Pancreas (tissue), 10 donors: ENCODE data around the gene APOBEC3G. TPM values are rescaled to one million over a fixed set of nuclear protein-coding genes. Genes with fewer than 3 reads are reported as not detected.
"Not testable (repeated sequence)": the region's sequence is repeated elsewhere in the genome, so short reads cannot be mapped to it uniquely, and the experiment has no call there.

Source experiments
- ATAC-seq, 4 donors: fragments of 200-7000 bp; cut with Tn5 transposase; one replicate each; pipeline versions ENCODE4 v1.8.0 to v1.9.1; 2020; ENCODE audit warnings: mild to moderate bottlenecking in 4 of 4, moderate library complexity in 4 of 4
- DNase-seq, 6 donors: peaks; one replicate each; pipeline ENCODE4 v3.0.0-alpha.2; 2020
- FAIRE-seq: peaks from 2 replicates; lab custom pipeline; 2012; peaks lifted over from hg19 to GRCh38; lab: Jason Lieb, UNC
- H3K27ac ChIP-seq, 4 donors: fragments of 200-600 bp; sonication (generic); 1 replicate in 3 of 4; 2 replicates in 1 of 4; pipeline versions ENCODE4 v1.5.0 to v1.8.0; 2020
- H3K27me3 ChIP-seq, 4 donors: fragments of 200-600 bp; one replicate each; pipeline ENCODE4 v1.8.0; 2021
- H3K36me3 ChIP-seq, 3 donors: fragments of 200-600 bp; sonication (generic) in 1 of 3; one replicate each; pipeline versions ENCODE4 v1.5.0 to v1.8.0; 2020 to 2021
- H3K4me1 ChIP-seq, 3 donors: fragments of 200-600 bp; one replicate each; pipeline ENCODE4 v1.8.0; 2021
- H3K4me3 ChIP-seq, 4 donors: fragments of 200-600 bp; sonication (generic) in 2 of 4; one replicate each; pipeline versions ENCODE4 v1.5.0 to v1.8.0; 2020 to 2021
- H3K9me3 ChIP-seq, 4 donors: fragments of 200-600 bp; one replicate each; pipeline ENCODE4 v1.8.0; 2021
- CTCF ChIP-seq, 4 donors: fragments of 200-600 bp; sonication (generic) in 3 of 4; IDR thresholded peaks; one replicate each; pipeline versions ENCODE4 v1.5.0 to v1.8.0; 2021; ENCODE audit warnings: antibody characterized with exemption in 4 of 4
- WGBS, 2 donors: extraction: QIAGEN DNeasy Blood & Tissue Kit; methylation state at CpG; one replicate each; pipeline ENCODE4 v1.1.7; 2013; 5-methylcytosine and 5-hydroxymethylcytosine counted together
- intact Hi-C, 3 donors: fragments of 100-400 bp; cut with DNase I; formaldehyde crosslinking; loops; one replicate each; pipeline versions ENCODE4 v1.11.1 to v1.14.2; 2022
- polyA plus RNA-seq, 2 donors: library from polyadenylated mRNA; stranded (reverse); fragments of 200-250 nt; gene quantifications; one replicate each; pipeline ENCODE4 v1.2.3, GENCODE V29; 2013
- total RNA-seq, 6 donors: library from RNA; stranded (reverse); fragmentation: NEBNext Ultra II Directional in 4 of 6; extraction: Animal tissue kit (Norgen Biotek cat#: 25700) in 4 of 6; gene quantifications; one replicate each; pipeline versions ENCODE4 v1.2.1 to v1.2.4, GENCODE V29; 2021 to 2023
- donor health status: healthy with polysubstance abuse.
- donor health status: DM: no; HTN: no; CAD: no; lungs with moderate emphysema.
- donor health status: DM: no; HTN: no; CAD: no.
- donor health status: control.
- donor health status: control.
- donor health status: Bipolar disorder and iron deficiency.
- donor health status: DM: yes; HTN: yes; CAD: no.
- donor health status: DM: no; HTN: no; CAD: no.
- donor health status: DM: no; HTN: no; CAD: no.
- donor health status: DM: yes; HTN: yes; CAD: no.

Gene APOBEC3G
- total and polyA plus RNA-seq, 8 donors: 0.94 to 5.3 (median 2.8) TPM

- H3K4me3 ChIP-seq: no peak overlapping the region
- no peaks in the 10 kb centered on the region for H3K36me3 ChIP-seq
- H3K27me3 ChIP-seq: no peaks in the 10 kb centered on the region
- peak overlapping the region in 1 of 4 donors; percentile 70 for H3K27ac ChIP-seq
- WGBS, 2 donors: 93 to 96% methylated on average over 19 of the region's 19 CpGs
- no peaks in the 10 kb centered on the region for H3K9me3 ChIP-seq
- TF ChIP-seq CTCF (IDR thresholded peaks at IDR 0.05): no peak
- DNase-seq: no peak
- H3K4me1 ChIP-seq: peaks cover 0 to 10% (median 6%) of the 10 kb centered on the region in 3 donors
- intact Hi-C loops: no loop called here
- FAIRE-seq: no peak
- no peak for ATAC-seq
Observed at GRCh38 chr22:39039306-39040126, 37.6 kb upstream of the APOBEC3G start.

- H3K36me3 ChIP-seq, H3K4me1 ChIP-seq, H3K9me3 ChIP-seq, FAIRE-seq, intact Hi-C loops, H3K27me3 ChIP-seq, DNase-seq: not testable (repeated sequence)
- 44 to 51% methylated on average over 7 to 11 of the region's 14 CpGs for WGBS, 2 donors
- peak overlapping the region; percentile 69 to 90 (median 76) for H3K27ac ChIP-seq
- peak overlapping the region in 3 of 4 donors; percentile 7 to 57 (median 44) for H3K4me3 ChIP-seq
- ATAC-seq: peak in 1 of 4 donors; percentile 9
Observed at GRCh38 chr22:39040155-39040537, 36.9 kb upstream of the APOBEC3G start.

GRCh38 chr22:39040538-39041296 is 36.4 kb upstream of the APOBEC3G start, which contains the start of gene APOBEC3F:
APOBEC3F (plus strand) TSS chr22:39040864; CDS start chr22:39040961, 97 bp downstream.
- FAIRE-seq (peak; percentile 54), ATAC-seq (peak; percentile 94 to 96 (median 95)), DNase-seq (peak in 5 of 6 donors; percentile 63 to 71 (median 67))
- peak within 1 kb of the TSS; percentile 69 to 90 (median 76) for H3K27ac ChIP-seq
- intact Hi-C loops, H3K27me3 ChIP-seq, H3K4me1 ChIP-seq, H3K9me3 ChIP-seq, H3K36me3 ChIP-seq: not testable (repeated sequence)
- peak within 1 kb of the TSS; percentile 7 to 57 (median 32) for H3K4me3 ChIP-seq
- WGBS, 2 donors: 13 to 19% methylated on average over 18 to 21 of the region's 21 CpGs

- DNase-seq (no peak), ATAC-seq (no peak), FAIRE-seq (no peak)
- Histone ChIP-seq H3K4me3 (no peak overlapping the region), H3K9me3 (no peaks in the 10 kb centered on the region), H3K36me3 (no peaks in the 10 kb centered on the region), H3K4me1 (peaks cover 0 to 10% (median 6%) of the 10 kb centered on the region in 3 donors), H3K27ac (peak overlapping the region in 2 of 4 donors; percentile 17 to 83), H3K27me3 (no peaks in the 10 kb centered on the region)
- no peak for TF ChIP-seq CTCF (IDR thresholded peaks at IDR 0.05)
- intact Hi-C loops: no loop called here
- 91 to 95% methylated on average over 7 of the region's 7 CpGs for WGBS, 2 donors
Observed at GRCh38 chr22:39041908-39042307, 35.2 kb upstream of the APOBEC3G start.

- WGBS, 2 donors: 87 to 89% methylated on average over 14 to 18 of the region's 18 CpGs
- H3K27ac ChIP-seq: not testable (repeated sequence)
Observed at GRCh38 chr22:39043063-39043462, 34.0 kb upstream of the APOBEC3G start.

GRCh38 chr22:39045136-39045535 is 31.9 kb upstream of the APOBEC3G start:
- H3K9me3 ChIP-seq, DNase-seq, H3K4me1 ChIP-seq, H3K27me3 ChIP-seq, ATAC-seq, intact Hi-C loops, H3K36me3 ChIP-seq, H3K27ac ChIP-seq, FAIRE-seq, H3K4me3 ChIP-seq: not testable (repeated sequence)
- WGBS, 2 donors: 82 to 85% methylated on average over 14 of the region's 14 CpGs

More at GRCh38 chr22:39043063-39043462, 34.0 kb upstream of the APOBEC3G start:
- ATAC-seq, DNase-seq, FAIRE-seq, H3K4me3 ChIP-seq, intact Hi-C loops, H3K9me3 ChIP-seq, H3K36me3 ChIP-seq, H3K27me3 ChIP-seq, H3K4me1 ChIP-seq: not testable (repeated sequence)

GRCh38 chr22:39049486-39049885 is 27.6 kb upstream of the APOBEC3G start:
- H3K27ac ChIP-seq, ATAC-seq, FAIRE-seq, DNase-seq, H3K4me1 ChIP-seq, H3K4me3 ChIP-seq, H3K27me3 ChIP-seq, H3K9me3 ChIP-seq, intact Hi-C loops, H3K36me3 ChIP-seq: not testable (repeated sequence)
- WGBS, 2 donors: 63 to 72% methylated on average over 7 of the region's 7 CpGs

- H3K4me3 ChIP-seq, H3K36me3 ChIP-seq, FAIRE-seq, H3K27me3 ChIP-seq, DNase-seq, H3K9me3 ChIP-seq, H3K4me1 ChIP-seq, intact Hi-C loops, ATAC-seq, H3K27ac ChIP-seq: not testable (repeated sequence)
- WGBS, 2 donors: 71 to 75% methylated on average over 15 to 17 of the region's 18 CpGs
Observed at GRCh38 chr22:39051844-39052495, 25.1 kb upstream of the APOBEC3G start.
